ENCODE results near the gene CNNM3.

CNNM3 gene

GRCh38 chr2:96841701-96842495, 25.8 kb downstream of the CNNM3 start:
- no peak for DNase-seq (ENCODE audit: low read depth in 2 of 2)
- no peak overlapping the region for H3K4me3 ChIP-seq (replicated peaks in 1 of 2; ENCODE audit: low read depth in 2 of 2, low read length in 2 of 2)
- TF ChIP-seq CTCF (IDR thresholded peaks at IDR 0.05; ENCODE audit: low read depth, low read length): no peak

- DNase-seq (ENCODE audit: low read depth in 2 of 2): no peak
- TF ChIP-seq CTCF (IDR thresholded peaks at IDR 0.05; ENCODE audit: low read depth, low read length): no peak
- H3K4me3 ChIP-seq (replicated peaks in 1 of 2; ENCODE audit: low read depth in 2 of 2, low read length in 2 of 2): no peak overlapping the region
These were observed 26.5 kb downstream of the CNNM3 start for GRCh38 chr2:96842600-96842999.

GRCh38 chr2:96843538-96844268, 27.6 kb downstream of the CNNM3 start, which contains the start of gene ANKRD23:
Gene ANKRD23, minus strand, starts transcription at chr2:96844021. Its CDS starts 29 bp downstream, at chr2:96843992.
- DNase-seq (ENCODE audit: low read depth in 2 of 2): no peak
- no peak for TF ChIP-seq CTCF (IDR thresholded peaks at IDR 0.05; ENCODE audit: low read depth, low read length)
- no peak within 1 kb of the TSS for H3K4me3 ChIP-seq (replicated peaks in 1 of 2; ENCODE audit: low read depth in 2 of 2, low read length in 2 of 2)

GRCh38 chr2:96844405-96844808, 28.3 kb downstream of the CNNM3 start:
- H3K4me3 ChIP-seq (replicated peaks in 1 of 2; ENCODE audit: low read depth in 2 of 2, low read length in 2 of 2): no peak overlapping the region
- no peak for DNase-seq (ENCODE audit: low read depth in 2 of 2)
- no peak for TF ChIP-seq CTCF (IDR thresholded peaks at IDR 0.05; ENCODE audit: low read depth, low read length)

- no peak for TF ChIP-seq CTCF (IDR thresholded peaks at IDR 0.05; ENCODE audit: low read depth, low read length)
- H3K4me3 ChIP-seq (replicated peaks in 1 of 2; ENCODE audit: low read depth in 2 of 2, low read length in 2 of 2): no peak overlapping the region
- no peak for DNase-seq (ENCODE audit: low read depth in 2 of 2)
These were observed 30.8 kb downstream of the CNNM3 start for GRCh38 chr2:96846825-96847224.

GRCh38 chr2:96847586-96847985, 31.5 kb downstream of the CNNM3 start:
- DNase-seq (ENCODE audit: low read depth in 2 of 2): no peak
- TF ChIP-seq CTCF (IDR thresholded peaks at IDR 0.05; ENCODE audit: low read depth, low read length): no peak
- H3K4me3 ChIP-seq (replicated peaks in 1 of 2; ENCODE audit: low read depth in 2 of 2, low read length in 2 of 2): no peak overlapping the region
